GM10248 (cell line): ENCODE data around the gene SLC4A9.

Source experiments
- CTCF ChIA-PET: fragments of 300-600 bp; sonication (Branson Sonifier 250); formaldehyde crosslinking; extraction: SDS; loops from one replicate; lab custom pipeline; 2021; ENCODE audit warnings: antibody characterized with exemption; lab: Yijun Ruan, JAX
- POLR2A ChIA-PET: fragments of 350-650 bp; sonication (Branson Sonifier 250); formaldehyde crosslinking; extraction: SDS; loops from one replicate; lab custom pipeline; 2020; ENCODE audit warnings: antibody characterized with exemption; lab: Yijun Ruan, JAX
- DNase-seq: peaks from one replicate; pipeline ENCODE4 v3.0.0; 2012; ENCODE audit errors: extremely low spot score
- CTCF ChIP-seq: IDR thresholded peaks from 2 replicates; pipeline ENCODE4 v1.5.1; 2012; ENCODE audit warnings: mild to moderate bottlenecking, low read depth; ENCODE audit errors: extremely low read depth, missing control alignments, control extremely low read depth

The SLC4A9 gene

GRCh38 chr5:140401362-140402257 is 41.6 kb downstream of the SLC4A9 start, which contains the start of gene ANKHD1:
ANKHD1 (plus strand) TSS chr5:140401833; CDS start chr5:140401968, 135 bp downstream.
- TF ChIP-seq CTCF: no peak
- ChIA-PET CTCF (interaction anchor here (0.8 to 2.9 kb wide), 12 partner anchors 9 to 1195 kb away, joined by 3 to 21 read pairs (median 4); partner anchors contain the start of genes EIF4EBP3, IK and NDUFA2), POLR2A (interaction anchor here (0.6 to 2.9 kb wide), 4 partner anchors 58 to 273 kb away, joined by 3 to 14 read pairs (median 4); partner anchors contain the start of genes IK, NDUFA2 and PFDN1)
- peak; percentile 93 for DNase-seq

- peak; percentile 44 for DNase-seq
- POLR2A ChIA-PET: interaction anchor here (0.6 to 2.9 kb wide), 4 partner anchors 10 to 1558 kb away, joined by 3 to 14 read pairs (median 3); partner anchors contain the start of genes IK and NDUFA2
- no peak for TF ChIP-seq CTCF
- CTCF ChIA-PET: interaction anchor here (0.8 to 2.9 kb wide), 4 partner anchors 23 to 145 kb away, joined by 3 to 21 read pairs (median 5); partner anchors contain the start of gene EIF4EBP3
Measured at GRCh38 chr5:140402258-140403074, 42.5 kb downstream of the SLC4A9 start.

- CTCF ChIA-PET: no interaction called here
Measured at GRCh38 chr5:140403613-140404012, 43.6 kb downstream of the SLC4A9 start.

GRCh38 chr5:140408750-140409241 is 48.8 kb downstream of the SLC4A9 start:
- POLR2A ChIA-PET: no interaction called here

More at GRCh38 chr5:140403613-140404012, 43.6 kb downstream of the SLC4A9 start:
- no peak for DNase-seq
- POLR2A ChIA-PET: interaction anchor here (0.6 kb wide), 1 partner anchor 194 kb away, joined by 4 read pairs; no protein-coding TSS in a partner anchor
- no peak for TF ChIP-seq CTCF

GRCh38 chr5:140413230-140413629 is 53.2 kb downstream of the SLC4A9 start:
- TF ChIP-seq CTCF: no peak
- ChIA-PET POLR2A (no interaction called here), CTCF (no interaction called here)
- no peak for DNase-seq

More at GRCh38 chr5:140408750-140409241, 48.8 kb downstream of the SLC4A9 start:
- CTCF ChIA-PET: interaction anchor here (1.4 kb wide), 1 partner anchor 10 kb away, joined by 5 read pairs; no protein-coding TSS in a partner anchor
- TF ChIP-seq CTCF: no peak
- no peak for DNase-seq

GRCh38 chr5:140417235-140417634 is 57.2 kb downstream of the SLC4A9 start:
- ChIA-PET CTCF (no interaction called here), POLR2A (interaction anchor here (0.7 kb wide), 2 partner anchors 52 to 736 kb away, joined by 4 to 9 read pairs; no protein-coding TSS in a partner anchor)
- no peak for TF ChIP-seq CTCF
- no peak for DNase-seq
